ENCODE measurements around the gene SLC41A3. TPM values are rescaled to one million over a fixed set of nuclear protein-coding genes. Genes with fewer than 3 reads are reported as not detected.

The SLC41A3 gene
- total and polyA plus RNA-seq, 2 of the 8 experiments (the other 6 are each of a cell fraction or from before 2014, with no cell fraction given): 30.2 to 56.4 TPM

- no peak for TF ChIP-seq RBBP5 (IDR thresholded peaks at IDR 0.05; ENCODE audit: borderline replicate concordance, low read depth, low read length)
- no peak for TF ChIP-seq SP2 (IDR thresholded peaks at IDR 0.05; ENCODE audit: low read length)
- no peak for TF ChIP-seq POLR2A (IDR thresholded peaks at IDR 0.05; ENCODE audit: control extremely low read depth in 1 of 2, low read depth in 2 of 2, low read length in 2 of 2)
- TF ChIP-seq PHF8 (conservative IDR thresholded peaks at IDR 0.05; ENCODE audit: low read depth, low read length): no peak
- no peak for TF ChIP-seq KDM4A (IDR thresholded peaks at IDR 0.05; ENCODE audit: low read depth, low read length, severe bottlenecking)
- TF ChIP-seq BACH1 (IDR thresholded peaks at IDR 0.05; ENCODE audit: low read length): no peak
- no peak for TF ChIP-seq CHD7 (IDR thresholded peaks at IDR 0.05; ENCODE audit: insufficient replicate concordance, low read length)
Observed at GRCh38 chr3:126036056-126036549, 47.8 kb downstream of the SLC41A3 start (continued).
